Bronchial epithelial cell (primary cell): Measurements from ENCODE around the gene CLTRN. TPM values are rescaled to one million over a fixed set of nuclear protein-coding genes. Genes with fewer than 3 reads are reported as not detected.

ENCODE experiments used
- DNase-seq: peaks from one replicate; pipeline ENCODE4 v3.0.0-alpha.2; 2010; ENCODE audit warnings: low read depth
- FAIRE-seq: peaks from 2 replicates; lab custom pipeline; 2011; peaks lifted over from hg19 to GRCh38; lab: Jason Lieb, UNC
- H3K27me3 ChIP-seq: 2 replicates; pipeline ENCODE4 v1.5.1; 2011; ENCODE audit warnings: low read length; ENCODE audit not compliant: control insufficient read depth, insufficient read depth
- H3K36me3 ChIP-seq: 2 replicates; pipeline ENCODE4 v1.5.1; 2011; ENCODE audit warnings: low read length; ENCODE audit not compliant: control insufficient read depth, insufficient read depth
- H3K4me3 ChIP-seq: 2 replicates; pipeline ENCODE4 v1.5.1; 2011; ENCODE audit warnings: mild to moderate bottlenecking, low read depth, low read length, control low read depth
- CTCF ChIP-seq: IDR thresholded peaks from 2 replicates; pipeline ENCODE4 v1.5.1; 2011; ENCODE audit warnings: mild to moderate bottlenecking, moderate library complexity, low read length, control low read depth, inconsistent platforms; ENCODE audit not compliant: insufficient read depth, severe bottlenecking
- total RNA-seq: library from RNA; depleted of rRNA; stranded (reverse); fragments of >200 nt; gene quantifications from 2 replicates; pipeline ENCODE4 v1.2.1, GENCODE V29; 2014

Gene CLTRN
- total RNA-seq, 1 donor from 2014 or later = 0.53 TPM

- Histone ChIP-seq H3K36me3 (no peaks in the 10 kb centered on the region), H3K4me3 (no peak overlapping the region), H3K27me3 (no peaks in the 10 kb centered on the region)
- no peak for FAIRE-seq
- DNase-seq = no peak
- no peak for TF ChIP-seq CTCF
These were observed 13.7 kb upstream of the CLTRN start for GRCh38 chrX:15678339-15678738.

DNA sequence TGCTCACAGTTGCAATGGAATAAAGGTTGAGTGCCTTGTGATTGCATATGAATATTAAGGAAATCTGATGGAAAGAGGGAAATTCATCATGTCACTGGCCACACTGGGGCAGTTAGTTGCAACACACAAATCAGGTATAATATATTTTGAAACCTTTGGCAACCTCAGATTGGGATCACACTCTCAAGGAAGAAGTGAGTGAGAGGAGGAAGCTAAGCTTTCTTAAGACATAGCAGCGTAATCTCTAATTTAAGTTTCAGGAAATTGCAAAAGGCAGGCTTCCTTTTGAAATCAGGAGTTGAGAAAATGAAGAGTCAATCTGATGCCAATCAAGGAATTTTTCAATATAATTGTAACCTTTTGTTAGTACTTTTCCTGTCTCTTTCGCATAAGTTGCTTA is 12.3 kb upstream of the CLTRN start:
- Histone ChIP-seq H3K36me3 (no peaks in the 10 kb centered on the region), H3K27me3 (no peaks in the 10 kb centered on the region), H3K4me3 (no peak overlapping the region)
- TF ChIP-seq CTCF = no peak
- DNase-seq (no peak), FAIRE-seq (no peak)

DNA sequence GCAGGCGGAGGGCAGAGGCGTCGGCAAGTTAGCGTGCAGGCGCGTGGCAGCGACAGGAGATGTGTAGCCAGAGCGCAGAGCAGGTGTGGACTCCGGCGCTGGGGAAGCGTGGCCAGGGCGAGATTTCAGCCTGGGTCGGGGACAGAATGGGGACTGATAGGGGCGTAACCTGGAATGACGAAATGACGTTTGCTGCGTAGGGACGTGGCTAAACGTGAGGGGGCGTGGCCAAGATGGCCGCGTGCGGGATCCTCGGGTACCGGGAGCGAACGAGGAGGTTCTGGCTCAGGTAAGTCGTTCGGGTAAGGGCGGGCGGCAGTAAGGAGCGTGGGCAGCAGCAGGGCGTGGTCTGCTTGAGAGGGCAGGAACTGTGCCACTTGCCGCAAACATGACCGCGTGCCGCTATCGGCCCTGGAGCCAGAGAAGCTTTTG is 10.9 kb upstream of the CLTRN start:
- Histone ChIP-seq H3K27me3 (no peaks in the 10 kb centered on the region), H3K4me3 (peak overlapping the region; percentile 82), H3K36me3 (no peaks in the 10 kb centered on the region)
- FAIRE-seq (no peak), DNase-seq (peak; percentile 77)
- no peak for TF ChIP-seq CTCF

DNA sequence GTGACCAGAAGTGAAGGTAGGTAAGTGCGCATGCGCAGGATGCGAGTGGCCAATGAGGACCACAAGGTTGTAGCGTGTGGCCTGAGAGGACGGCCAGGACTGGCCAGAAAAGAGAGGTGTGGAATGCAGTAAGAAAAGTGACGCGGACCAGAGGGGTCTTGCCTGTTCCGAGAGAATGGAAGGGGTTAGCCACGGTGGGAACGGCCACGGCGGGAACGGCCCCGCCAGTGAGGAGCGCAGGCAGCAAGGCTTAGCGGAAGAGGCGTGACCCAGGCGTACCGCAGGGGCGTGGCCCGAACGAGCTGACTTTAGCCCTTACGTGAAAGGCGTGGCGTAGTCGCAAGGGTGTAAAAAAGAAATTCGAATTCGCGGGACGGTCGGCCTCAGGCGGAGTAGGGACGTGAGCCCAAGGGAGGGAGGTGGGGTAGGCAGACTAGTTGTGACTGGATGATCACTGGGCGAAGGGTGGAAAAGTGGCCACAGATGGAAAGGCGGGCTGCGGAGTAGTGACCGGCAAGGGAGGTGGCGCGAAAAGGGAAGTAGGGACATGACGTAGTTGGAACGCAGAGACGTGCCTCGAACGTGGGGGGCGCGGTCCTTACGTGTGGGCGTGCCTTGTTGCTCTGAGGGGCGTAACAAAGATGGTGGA is 10.4 kb upstream of the CLTRN start:
- DNase-seq = peak; percentile 84
- Histone ChIP-seq H3K36me3 (no peaks in the 10 kb centered on the region), H3K27me3 (no peaks in the 10 kb centered on the region), H3K4me3 (peak overlapping the region; percentile 82)
- FAIRE-seq = peak; percentile 18
- TF ChIP-seq CTCF = no peak

DNA sequence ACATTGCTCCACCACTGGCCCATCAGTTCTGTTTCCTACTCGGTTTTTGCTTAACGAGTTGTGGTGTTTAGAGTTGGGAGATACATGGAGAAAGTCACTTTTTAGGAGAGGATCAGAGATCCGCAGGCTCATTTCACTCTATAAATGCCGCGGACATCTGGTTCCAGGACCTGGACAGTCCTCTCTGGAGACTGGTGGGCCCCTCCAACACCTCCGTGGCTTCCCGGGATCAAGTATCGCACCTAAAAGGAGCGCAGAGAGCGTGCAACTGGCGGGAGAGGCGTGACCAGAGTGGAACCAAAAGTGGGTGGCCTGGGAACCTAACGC is 9.9 kb upstream of the CLTRN start:
- no peak for DNase-seq
- FAIRE-seq = no peak
- Histone ChIP-seq H3K4me3 (peak overlapping the region; percentile 82), H3K27me3 (no peaks in the 10 kb centered on the region), H3K36me3 (no peaks in the 10 kb centered on the region)
- TF ChIP-seq CTCF = no peak

- TF ChIP-seq CTCF = no peak
- DNase-seq (no peak), FAIRE-seq (no peak)
- H3K4me3 ChIP-seq = peak overlapping the region; percentile 82
- no peaks in the 10 kb centered on the region for H3K36me3 ChIP-seq
- no peaks in the 10 kb centered on the region for H3K27me3 ChIP-seq
These were observed 9.4 kb upstream of the CLTRN start for GRCh38 chrX:15673970-15674369.
